Glutamatergic neuron (in vitro differentiated cells): ENCODE results near the gene SLC22A15. TPM values are rescaled to one million over a fixed set of nuclear protein-coding genes. Genes with fewer than 3 reads are reported as not detected.
"Not testable (repeated sequence)": the region's sequence is repeated elsewhere in the genome, so short reads cannot be mapped to it uniquely, and the experiment has no call there.

ENCODE experiments used
- DNase-seq: peaks from one replicate; pipeline ENCODE4 v3.0.0; 2022
- H3K27ac Mint-ChIP-seq: one replicate; pipeline ENCODE4 v1.8.0; 2020; ENCODE audit warnings: mild to moderate bottlenecking, mixed read lengths, inconsistent platforms; ENCODE audit not compliant: unreplicated experiment
- H3K27me3 Mint-ChIP-seq: one replicate; pipeline ENCODE4 v1.8.0; 2020; ENCODE audit warnings: mild to moderate bottlenecking, moderate library complexity, mixed read lengths, inconsistent platforms; ENCODE audit not compliant: unreplicated experiment
- H3K36me3 Mint-ChIP-seq: one replicate; pipeline ENCODE4 v1.8.0; 2020; ENCODE audit warnings: mild to moderate bottlenecking, mixed read lengths, inconsistent platforms; ENCODE audit not compliant: unreplicated experiment
- H3K4me1 Mint-ChIP-seq: one replicate; pipeline ENCODE4 v1.8.0; 2020; ENCODE audit warnings: mild to moderate bottlenecking, low read depth, mixed read lengths, inconsistent platforms; ENCODE audit not compliant: unreplicated experiment
- H3K4me3 Mint-ChIP-seq: one replicate; pipeline ENCODE4 v1.8.0; 2020; ENCODE audit warnings: mild to moderate bottlenecking, mixed read lengths, inconsistent platforms; ENCODE audit not compliant: unreplicated experiment
- H3K9me3 Mint-ChIP-seq: one replicate; pipeline ENCODE4 v1.8.0; 2020; ENCODE audit warnings: mild to moderate bottlenecking, moderate library complexity, mixed read lengths, inconsistent platforms; ENCODE audit not compliant: unreplicated experiment
- CTCF ChIP-seq: fragments of 200-600 bp; sonication (generic); IDR thresholded peaks from one replicate; pipeline ENCODE4 v1.5.0; 2021; ENCODE audit not compliant: partially characterized antibody, unreplicated experiment
- total RNA-seq: library from RNA; stranded (reverse); fragmentation: NEBNext Ultra II Directional; extraction: Animal tissue kit (Norgen Biotek cat#: 25700); gene quantifications from one replicate; pipeline ENCODE4 v1.2.1, GENCODE V29; 2021; ENCODE audit not compliant: unreplicated experiment

Gene SLC22A15
- total RNA-seq, 1 donor from 2014 or later, result 49.4 TPM

DNA sequence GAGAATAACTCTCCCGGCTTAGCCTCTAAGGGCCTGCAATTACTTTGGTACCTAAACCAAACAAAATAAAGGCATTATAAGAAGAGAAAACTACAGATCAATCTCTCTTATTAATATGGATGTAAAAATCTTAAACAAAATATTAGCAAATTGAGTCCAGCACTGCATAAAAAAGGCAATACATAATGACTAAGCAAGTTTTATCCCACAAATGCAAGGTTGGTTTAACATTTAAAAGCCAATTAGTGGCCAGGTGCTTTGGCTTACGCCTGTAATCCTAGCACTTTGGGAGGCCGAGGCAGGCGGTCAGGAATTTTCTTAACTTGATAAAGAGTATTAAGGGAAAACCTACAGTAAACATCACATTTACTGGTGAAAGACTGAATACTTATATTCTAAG lies 67.8 kb downstream of the SLC22A15 start:
- TF ChIP-seq CTCF, result no peak
- DNase-seq, result no peak
- Mint-ChIP-seq H3K36me3 (peaks cover 44% of the 10 kb centered on the region), H3K9me3 (peaks cover 11% of the 10 kb centered on the region), H3K27me3 (peaks cover 1% of the 10 kb centered on the region), H3K27ac (no peak overlapping the region), H3K4me3 (no peak overlapping the region), H3K4me1 (no peaks in the 10 kb centered on the region)

DNA sequence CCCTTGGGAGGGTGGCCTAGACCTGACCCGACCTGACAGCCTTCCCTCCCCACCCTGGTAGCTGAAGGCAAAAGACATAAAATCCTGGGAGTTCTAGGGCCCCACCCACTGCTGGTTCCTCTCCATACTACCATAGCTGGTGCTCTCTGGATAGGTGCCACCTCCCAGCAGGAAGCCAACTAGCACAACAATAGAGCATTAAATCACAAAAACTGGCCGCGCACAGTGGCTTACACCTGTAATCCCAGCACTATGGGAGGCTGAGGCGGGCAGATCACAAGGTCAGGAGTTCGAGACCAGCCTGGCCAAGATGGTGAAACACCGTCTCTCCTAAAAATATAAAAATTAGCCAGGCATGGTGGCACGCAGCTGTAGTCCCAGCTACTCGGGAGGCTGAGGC lies 70.6 kb downstream of the SLC22A15 start:
- H3K27me3 Mint-ChIP-seq, H3K4me3 Mint-ChIP-seq, DNase-seq, H3K27ac Mint-ChIP-seq, H3K4me1 Mint-ChIP-seq: not testable (repeated sequence)
- peaks cover 27% of the 10 kb centered on the region for H3K9me3 Mint-ChIP-seq
- H3K36me3 Mint-ChIP-seq, result peaks cover 71% of the 10 kb centered on the region

DNA sequence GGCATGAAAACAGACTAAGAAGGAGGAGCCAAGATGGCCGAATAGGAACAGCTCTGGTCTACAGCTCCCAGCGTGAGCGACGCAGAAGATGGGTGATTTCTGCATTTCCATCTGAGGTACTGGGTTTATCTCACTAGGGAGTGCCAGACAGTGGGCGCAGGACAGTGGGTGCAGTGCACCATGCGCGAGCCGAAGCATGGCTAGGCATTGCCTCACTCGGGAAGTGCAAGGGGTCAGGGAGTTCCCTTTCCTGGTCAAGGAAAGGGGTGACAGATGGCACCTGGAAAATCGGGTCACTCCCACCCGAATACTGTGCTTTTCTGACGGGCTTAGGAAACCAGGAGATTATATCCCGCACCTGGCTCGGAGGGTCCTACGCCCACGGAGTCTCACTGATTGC lies 75.6 kb downstream of the SLC22A15 start:
- Mint-ChIP-seq H3K36me3 (peaks cover 59% of the 10 kb centered on the region), H3K9me3 (peaks cover 34% of the 10 kb centered on the region)
- DNase-seq, H3K27ac Mint-ChIP-seq, H3K27me3 Mint-ChIP-seq, H3K4me3 Mint-ChIP-seq, H3K4me1 Mint-ChIP-seq: not testable (repeated sequence)

DNA sequence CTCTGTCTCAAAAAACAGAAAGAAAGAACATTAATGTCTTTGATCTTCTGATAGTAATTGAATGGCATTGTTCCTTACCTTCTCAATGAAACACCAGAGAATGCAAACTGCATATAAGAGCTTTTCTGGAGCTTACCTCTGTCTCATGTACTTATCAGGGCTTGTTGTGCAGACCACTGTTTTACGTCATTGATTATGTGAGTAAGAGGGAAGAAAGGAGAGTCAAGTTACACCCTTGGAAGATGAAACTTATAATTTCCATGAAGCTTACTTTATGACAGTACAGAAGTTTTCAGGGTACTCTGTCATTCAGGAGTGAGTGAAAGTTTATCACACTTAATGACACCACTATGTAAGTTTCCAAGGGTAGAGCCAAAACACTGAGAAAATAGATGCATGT lies 85.9 kb downstream of the SLC22A15 start:
- H3K4me1 Mint-ChIP-seq, result no peaks in the 10 kb centered on the region
- no peak for TF ChIP-seq CTCF
- peaks cover 7% of the 10 kb centered on the region for H3K9me3 Mint-ChIP-seq
- peaks cover 45% of the 10 kb centered on the region for H3K36me3 Mint-ChIP-seq
- no peak for DNase-seq
- no peak overlapping the region for H3K4me3 Mint-ChIP-seq
- no peak overlapping the region for H3K27ac Mint-ChIP-seq
- H3K27me3 Mint-ChIP-seq, result no peaks in the 10 kb centered on the region

- H3K27me3 Mint-ChIP-seq, result no peaks in the 10 kb centered on the region
- no peak overlapping the region for H3K4me3 Mint-ChIP-seq
- peaks cover 29% of the 10 kb centered on the region for H3K36me3 Mint-ChIP-seq
- DNase-seq, result no peak
- H3K4me1 Mint-ChIP-seq, result no peaks in the 10 kb centered on the region
- peaks cover 2% of the 10 kb centered on the region for H3K9me3 Mint-ChIP-seq
- no peak overlapping the region for H3K27ac Mint-ChIP-seq
- no peak for TF ChIP-seq CTCF
Observed at GRCh38 chr1:116064616-116065015, 88.3 kb downstream of the SLC22A15 start.

GRCh38 chr1:116066868-116067565 lies 90.7 kb downstream of the SLC22A15 start:
- TF ChIP-seq CTCF, result no peak
- Mint-ChIP-seq H3K27me3 (no peaks in the 10 kb centered on the region), H3K27ac (no peak overlapping the region), H3K9me3 (no peaks in the 10 kb centered on the region), H3K4me1 (no peaks in the 10 kb centered on the region), H3K4me3 (no peak overlapping the region), H3K36me3 (peaks cover 13% of the 10 kb centered on the region)
- DNase-seq, result no peak
